ENCODE data around the gene JPT2.

DNA sequence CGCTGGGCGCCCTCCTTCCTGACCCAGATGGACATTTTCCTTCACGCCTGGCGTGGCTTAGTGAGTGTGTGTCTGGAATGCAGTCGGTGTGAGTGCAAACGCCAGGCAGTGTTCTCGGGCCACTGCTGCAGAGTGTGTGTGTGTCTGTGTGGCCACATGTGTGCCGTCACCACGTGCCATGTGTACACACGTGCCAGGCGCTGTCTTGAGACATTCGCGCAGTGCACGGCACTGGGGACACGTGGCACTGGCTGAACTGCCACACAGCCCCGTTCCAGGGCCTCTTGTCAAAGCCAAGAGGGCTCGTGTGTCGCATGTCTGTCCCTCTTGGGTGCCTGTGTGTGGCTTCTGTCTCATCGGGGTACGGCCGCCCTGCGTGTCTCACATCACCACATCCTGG, 56.7 kb downstream of the JPT2 start:
- TF ChIP-seq, protein P1, sequence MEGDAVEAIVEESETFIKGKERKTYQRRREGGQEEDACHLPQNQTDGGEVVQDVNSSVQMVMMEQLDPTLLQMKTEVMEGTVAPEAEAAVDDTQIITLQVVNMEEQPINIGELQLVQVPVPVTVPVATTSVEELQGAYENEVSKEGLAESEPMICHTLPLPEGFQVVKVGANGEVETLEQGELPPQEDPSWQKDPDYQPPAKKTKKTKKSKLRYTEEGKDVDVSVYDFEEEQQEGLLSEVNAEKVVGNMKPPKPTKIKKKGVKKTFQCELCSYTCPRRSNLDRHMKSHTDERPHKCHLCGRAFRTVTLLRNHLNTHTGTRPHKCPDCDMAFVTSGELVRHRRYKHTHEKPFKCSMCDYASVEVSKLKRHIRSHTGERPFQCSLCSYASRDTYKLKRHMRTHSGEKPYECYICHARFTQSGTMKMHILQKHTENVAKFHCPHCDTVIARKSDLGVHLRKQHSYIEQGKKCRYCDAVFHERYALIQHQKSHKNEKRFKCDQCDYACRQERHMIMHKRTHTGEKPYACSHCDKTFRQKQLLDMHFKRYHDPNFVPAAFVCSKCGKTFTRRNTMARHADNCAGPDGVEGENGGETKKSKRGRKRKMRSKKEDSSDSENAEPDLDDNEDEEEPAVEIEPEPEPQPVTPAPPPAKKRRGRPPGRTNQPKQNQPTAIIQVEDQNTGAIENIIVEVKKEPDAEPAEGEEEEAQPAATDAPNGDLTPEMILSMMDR (IDR thresholded peaks at IDR 0.05 in 2 of 3, conservative IDR thresholded peaks at IDR 0.05 in 1 of 3; ENCODE audit: borderline replicate concordance in 1 of 3, insufficient read depth in 1 of 3, low read depth in 2 of 3, low read length in 2 of 3), result no peak
- TF ChIP-seq, protein P2, sequence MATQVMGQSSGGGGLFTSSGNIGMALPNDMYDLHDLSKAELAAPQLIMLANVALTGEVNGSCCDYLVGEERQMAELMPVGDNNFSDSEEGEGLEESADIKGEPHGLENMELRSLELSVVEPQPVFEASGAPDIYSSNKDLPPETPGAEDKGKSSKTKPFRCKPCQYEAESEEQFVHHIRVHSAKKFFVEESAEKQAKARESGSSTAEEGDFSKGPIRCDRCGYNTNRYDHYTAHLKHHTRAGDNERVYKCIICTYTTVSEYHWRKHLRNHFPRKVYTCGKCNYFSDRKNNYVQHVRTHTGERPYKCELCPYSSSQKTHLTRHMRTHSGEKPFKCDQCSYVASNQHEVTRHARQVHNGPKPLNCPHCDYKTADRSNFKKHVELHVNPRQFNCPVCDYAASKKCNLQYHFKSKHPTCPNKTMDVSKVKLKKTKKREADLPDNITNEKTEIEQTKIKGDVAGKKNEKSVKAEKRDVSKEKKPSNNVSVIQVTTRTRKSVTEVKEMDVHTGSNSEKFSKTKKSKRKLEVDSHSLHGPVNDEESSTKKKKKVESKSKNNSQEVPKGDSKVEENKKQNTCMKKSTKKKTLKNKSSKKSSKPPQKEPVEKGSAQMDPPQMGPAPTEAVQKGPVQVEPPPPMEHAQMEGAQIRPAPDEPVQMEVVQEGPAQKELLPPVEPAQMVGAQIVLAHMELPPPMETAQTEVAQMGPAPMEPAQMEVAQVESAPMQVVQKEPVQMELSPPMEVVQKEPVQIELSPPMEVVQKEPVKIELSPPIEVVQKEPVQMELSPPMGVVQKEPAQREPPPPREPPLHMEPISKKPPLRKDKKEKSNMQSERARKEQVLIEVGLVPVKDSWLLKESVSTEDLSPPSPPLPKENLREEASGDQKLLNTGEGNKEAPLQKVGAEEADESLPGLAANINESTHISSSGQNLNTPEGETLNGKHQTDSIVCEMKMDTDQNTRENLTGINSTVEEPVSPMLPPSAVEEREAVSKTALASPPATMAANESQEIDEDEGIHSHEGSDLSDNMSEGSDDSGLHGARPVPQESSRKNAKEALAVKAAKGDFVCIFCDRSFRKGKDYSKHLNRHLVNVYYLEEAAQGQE (IDR thresholded peaks at IDR 0.05; ENCODE audit: low read depth), result no peak

All from HCT116 (cell line).